PC-9 (cell line): Measurements from ENCODE around the gene SPEN.

Source experiments
- CTCF ChIP-seq: fragments of 200-600 bp; sonication (generic); conservative IDR thresholded peaks from 2 replicates; pipeline ENCODE4 v1.6.1; 2017; ENCODE audit warnings: mixed run types, antibody characterized with exemption, mild to moderate bottlenecking, moderate library complexity
- EZH2 ChIP-seq: fragments of 200-600 bp; sonication (generic); IDR thresholded peaks from 2 replicates; pipeline ENCODE4 v1.8.0; 2017; ENCODE audit warnings: antibody characterized with exemption, low read depth

DNA sequence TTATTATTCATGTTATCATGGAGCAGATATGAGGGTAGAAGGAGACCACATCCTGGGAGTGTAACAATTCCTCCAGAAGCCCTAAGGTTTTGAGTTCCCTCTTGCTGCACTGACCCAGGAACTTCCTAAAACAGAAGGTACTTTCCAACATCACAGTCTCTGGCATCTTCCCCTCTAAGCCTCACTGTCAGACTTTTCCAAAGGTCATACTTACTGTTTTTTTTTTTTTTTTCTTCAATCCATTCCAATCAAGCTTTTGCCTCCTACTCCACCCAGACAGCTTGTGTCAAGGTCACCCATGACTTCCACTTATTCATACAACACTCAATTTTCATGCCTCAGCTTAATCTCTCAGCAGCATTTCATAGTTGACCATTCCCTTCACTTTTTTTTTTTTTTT lies 21.7 kb upstream of the SPEN start:
- TF ChIP-seq CTCF (no peak), EZH2 (no peak)
